Upper lobe of right lung (tissue), 1 donor: Measurements from ENCODE around the gene SHE. TPM values are rescaled to one million over a fixed set of nuclear protein-coding genes. Genes with fewer than 3 reads are reported as not detected.

Experiments used
- ATAC-seq: fragments of 200-7000 bp; cut with Tn5 transposase; one replicate; pipeline ENCODE4 v1.9.1; 2020; ENCODE audit warnings: mild to moderate bottlenecking, moderate library complexity
- DNase-seq: peaks from one replicate; pipeline ENCODE4 v3.0.0-alpha.2; 2020
- H3K27ac ChIP-seq: fragments of 200-600 bp; one replicate; pipeline ENCODE4 v1.8.0; 2022
- H3K27me3 ChIP-seq: fragments of 200-600 bp; one replicate; pipeline ENCODE4 v1.8.0; 2022; ENCODE audit warnings: mild to moderate bottlenecking
- H3K36me3 ChIP-seq: fragments of 200-600 bp; one replicate; pipeline ENCODE4 v1.8.0; 2022
- H3K4me1 ChIP-seq: fragments of 200-600 bp; one replicate; pipeline ENCODE4 v1.8.0; 2022
- H3K4me3 ChIP-seq: fragments of 200-600 bp; one replicate; pipeline ENCODE4 v1.8.0; 2022; ENCODE audit warnings: mild to moderate bottlenecking
- H3K9me3 ChIP-seq: fragments of 200-600 bp; one replicate; pipeline ENCODE4 v1.8.0; 2022
- CTCF ChIP-seq: fragments of 200-600 bp; IDR thresholded peaks from one replicate; pipeline ENCODE4 v1.8.0; 2022; ENCODE audit warnings: antibody characterized with exemption
- intact Hi-C: fragments of 100-400 bp; cut with DNase I; formaldehyde crosslinking; loops from one replicate; pipeline ENCODE4 v1.11.0; 2022
- long read RNA-seq: library from polyadenylated mRNA; unstranded; transcript quantifications from one replicate; pipeline ENCODE4 v2.0.0, GENCODE V29; 2021
- total RNA-seq: library from RNA; stranded (reverse); fragmentation: NEBNext Ultra II Directional; extraction: Animal tissue kit (Norgen Biotek cat#: 25700); gene quantifications from one replicate; pipeline ENCODE4 v1.2.1, GENCODE V29; 2021
- donor health status: DM: no; HTN: yes; CAD: no; lungs with severe emphysema.

Gene SHE
- 48.3 TPM for total RNA-seq
- long read RNA-seq, full-length matches to known transcripts = 96 of 169 reads
- long read RNA-seq, partial matches to known transcripts = 24 of 169 reads
- long read RNA-seq, other reads (novel, unspliced or antisense) = 49 of 169 reads

GRCh38 chr1:154502066-154502743 is at the start of gene SHE, which contains the start of gene TDRD10:
SHE (minus strand) TSS chr1:154502412; CDS start chr1:154502026, 386 bp downstream.
TDRD10 (plus strand) TSS chr1:154502219; CDS start chr1:154506904, 4,685 bp downstream.
- intact Hi-C loops = no loop called here
- no peak for TF ChIP-seq CTCF
- Histone ChIP-seq H3K4me3 (peak within 1 kb of the TSS; percentile 61), H3K4me1 (peaks cover 22% of the 10 kb centered on the region), H3K36me3 (peaks cover 11% of the 10 kb centered on the region), H3K27ac (peak within 1 kb of the TSS; percentile 84), H3K27me3 (no peaks in the 10 kb centered on the region), H3K9me3 (no peaks in the 10 kb centered on the region)
- ATAC-seq (peak; percentile 85), DNase-seq (peak; percentile 80)

- Histone ChIP-seq H3K27ac (no peak overlapping the region), H3K27me3 (no peaks in the 10 kb centered on the region), H3K9me3 (no peaks in the 10 kb centered on the region), H3K4me3 (no peak overlapping the region), H3K4me1 (peaks cover 23% of the 10 kb centered on the region), H3K36me3 (peaks cover 77% of the 10 kb centered on the region)
- no peak for TF ChIP-seq CTCF
- intact Hi-C loops = no loop called here
- no peak for DNase-seq
- ATAC-seq = no peak
These were observed 49.3 kb upstream of the SHE start for GRCh38 chr1:154551474-154551873.

GRCh38 chr1:154550657-154551056 is 48.4 kb upstream of the SHE start:
- Histone ChIP-seq H3K9me3 (no peaks in the 10 kb centered on the region), H3K36me3 (peaks cover 75% of the 10 kb centered on the region), H3K27me3 (no peaks in the 10 kb centered on the region), H3K27ac (no peak overlapping the region), H3K4me1 (peaks cover 18% of the 10 kb centered on the region), H3K4me3 (no peak overlapping the region)
- DNase-seq (no peak), ATAC-seq (no peak)
- intact Hi-C loops = no loop called here
- no peak for TF ChIP-seq CTCF

- Histone ChIP-seq H3K9me3 (no peaks in the 10 kb centered on the region), H3K4me3 (no peak overlapping the region), H3K4me1 (peaks cover 18% of the 10 kb centered on the region), H3K27ac (no peak overlapping the region), H3K27me3 (no peaks in the 10 kb centered on the region), H3K36me3 (peaks cover 69% of the 10 kb centered on the region)
- DNase-seq (no peak), ATAC-seq (no peak)
- TF ChIP-seq CTCF = no peak
- intact Hi-C loops = no loop called here
These were observed 47.9 kb upstream of the SHE start for GRCh38 chr1:154550070-154550469.

- no peak for ATAC-seq
- Histone ChIP-seq H3K9me3 (no peaks in the 10 kb centered on the region), H3K27ac (peak overlapping the region; percentile 0), H3K36me3 (peaks cover 62% of the 10 kb centered on the region), H3K4me1 (peaks cover 18% of the 10 kb centered on the region), H3K27me3 (no peaks in the 10 kb centered on the region), H3K4me3 (no peak overlapping the region)
- TF ChIP-seq CTCF = no peak
- no peak for DNase-seq
- intact Hi-C loops = loop anchor here (10.0 kb wide), 1 partner anchor 74 kb away; no protein-coding TSS in a partner anchor
These were observed 47.1 kb upstream of the SHE start for GRCh38 chr1:154549202-154549770.
